Transverse colon (tissue), 4 donors: Measurements from ENCODE around the gene MBP. TPM values are rescaled to one million over a fixed set of nuclear protein-coding genes. Genes with fewer than 3 reads are reported as not detected.

Experiments
- DNase-seq: peaks from one replicate; pipeline ENCODE4 v3.0.0-alpha.2; 2019
- H3K27ac ChIP-seq, 4 donors: fragments of 200-600 bp; sonication (generic); 2 replicates each; pipeline ENCODE4 v1.5.1; 2016 to 2018; ENCODE audit warnings: inconsistent platforms in 4 of 4
- H3K27me3 ChIP-seq: fragments of 200-600 bp; sonication (generic); 2 replicates; pipeline ENCODE4 v1.5.1; 2017; ENCODE audit warnings: inconsistent platforms
- H3K36me3 ChIP-seq, 4 donors: fragments of 200-600 bp; sonication (generic); 2 replicates each; pipeline ENCODE4 v1.5.1; 2017 to 2019; ENCODE audit warnings: inconsistent platforms in 4 of 4
- H3K4me1 ChIP-seq, 4 donors: fragments of 200-600 bp; sonication (generic); 2 replicates each; pipeline ENCODE4 v1.5.1; 2017 to 2020; ENCODE audit warnings: inconsistent platforms in 4 of 4
- H3K4me3 ChIP-seq, 4 donors: fragments of 200-600 bp; sonication (generic); 1 replicate in 1 of 4; 2 replicates in 3 of 4; pipeline versions ENCODE4 v1.5.1 to v1.6.1; 2017 to 2019; ENCODE audit warnings: inconsistent platforms in 4 of 4
- H3K9me3 ChIP-seq, 2 donors: fragments of 200-600 bp; sonication (generic); 2 replicates each; pipeline ENCODE4 v1.5.1; 2017 to 2019; ENCODE audit warnings: inconsistent platforms in 2 of 2
- EP300 ChIP-seq: sonication (generic); formaldehyde crosslinking; IDR thresholded peaks from one replicate; pipeline ENCODE4 v1.6.1; 2017; ENCODE audit warnings: antibody characterized with exemption, low read depth
- POLR2A ChIP-seq: fragments of 450-650 bp; IDR thresholded peaks from one replicate; pipeline ENCODE4 v1.6.1; 2016; ENCODE audit warnings: antibody characterized with exemption, mild to moderate bottlenecking, moderate library complexity
- POLR2AphosphoS5 ChIP-seq, 3 donors: sonication (generic); formaldehyde crosslinking; IDR thresholded peaks; one replicate each; pipeline ENCODE4 v1.6.1; 2016; ENCODE audit warnings: antibody characterized with exemption in 3 of 3
- WGBS, 2 donors: methylation state at CpG; one replicate each; pipeline ENCODE4 v1.1.5; 2018; ENCODE audit warnings: low coverage in 1 of 2; 5-methylcytosine and 5-hydroxymethylcytosine counted together
- in situ Hi-C, 4 donors: fragments of 200-750 bp; cut with MboI; loops; one replicate each; pipeline versions ENCODE4 v1.15.0 to v1.15.1; 2017; ENCODE audit warnings: low sequenced_read_pairs in 3 of 4, low pct_ligation_motif_present in 1 of 4, low pct_unique_long_range_greater_than_20kb in 1 of 4
- intact Hi-C: fragments of 100-400 bp; cut with DNase I; formaldehyde crosslinking; loops from one replicate; pipeline ENCODE4 v1.15.1; 2023; ENCODE audit warnings: low total_unique reads
- total RNA-seq, 4 donors: library from RNA; depleted of rRNA; stranded (reverse); fragments of >200 nt; gene quantifications; one replicate each; pipeline ENCODE4 v1.1.0, GENCODE V29; 2016
- TF ChIP-seq, protein P1 (sequence below), 5 experiments: fragments of 200-600 bp in 3 of 5; fragments of 450-650 bp in 2 of 5; sonication (generic) in 3 of 5; IDR thresholded peaks; 1 replicate in 2 of 5; 2 replicates in 3 of 5; pipeline ENCODE4 v1.5.1; 2016 to 2017; ENCODE audit warnings: antibody characterized with exemption in 5 of 5, inconsistent platforms in 3 of 5, mild to moderate bottlenecking in 2 of 5, moderate library complexity in 1 of 5

Gene MBP
- total RNA-seq, 4 donors from 2014 or later, result 12.7 to 53.4 (median 41.0) TPM

DNA sequence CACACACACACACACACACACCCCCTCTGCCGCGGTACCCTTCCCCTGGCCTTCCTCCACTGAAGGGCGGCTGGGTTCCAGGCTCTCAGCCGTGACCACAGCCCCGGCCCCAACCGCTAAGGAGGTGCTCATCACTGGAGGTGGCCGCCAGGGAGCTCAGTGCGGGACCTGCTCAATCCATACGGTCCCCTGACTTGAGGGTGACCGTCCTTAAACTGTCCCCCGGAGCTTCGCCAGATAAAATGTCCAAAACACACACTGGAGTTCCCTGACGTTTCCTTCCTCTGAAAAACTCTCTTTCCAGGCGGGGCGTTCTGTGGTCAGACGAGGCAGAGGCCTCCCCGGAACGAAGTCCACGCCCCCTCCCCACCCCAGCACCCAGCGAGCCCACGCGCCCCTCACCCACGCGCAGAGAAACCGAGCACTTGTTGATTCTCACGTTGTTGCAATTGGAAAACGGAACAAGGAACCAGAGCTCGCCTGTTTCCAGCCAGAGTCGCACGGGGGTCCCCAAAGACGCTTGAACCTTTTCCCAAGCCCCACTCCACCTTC, 1.4 kb downstream of the MBP start:
- Histone ChIP-seq H3K9me3 (no peaks in the 10 kb centered on the region), H3K27ac (peak overlapping the region; percentile 95 to 98 (median 95)), H3K36me3 (no peaks in the 10 kb centered on the region), H3K27me3 (no peaks in the 10 kb centered on the region), H3K4me1 (peaks cover 7 to 62% (median 47%) of the 10 kb centered on the region in 4 donors), H3K4me3 (peak overlapping the region; percentile 72 to 95 (median 86))
- in situ Hi-C loops, result no loop called here
- 2% methylated on average over 30 of the region's 31 CpGs; no CpG with 5 or more reads in 1 of the 2 donors for WGBS, 2 donors
- intact Hi-C loops, result no loop called here
- peak; percentile 46 for DNase-seq
- TF ChIP-seq EP300 (no peak), POLR2AphosphoS5 (IDR thresholded peaks at IDR 0.05) (peak in 1 of 3 donors; percentile 19), POLR2A (peak; percentile 26)

DNA sequence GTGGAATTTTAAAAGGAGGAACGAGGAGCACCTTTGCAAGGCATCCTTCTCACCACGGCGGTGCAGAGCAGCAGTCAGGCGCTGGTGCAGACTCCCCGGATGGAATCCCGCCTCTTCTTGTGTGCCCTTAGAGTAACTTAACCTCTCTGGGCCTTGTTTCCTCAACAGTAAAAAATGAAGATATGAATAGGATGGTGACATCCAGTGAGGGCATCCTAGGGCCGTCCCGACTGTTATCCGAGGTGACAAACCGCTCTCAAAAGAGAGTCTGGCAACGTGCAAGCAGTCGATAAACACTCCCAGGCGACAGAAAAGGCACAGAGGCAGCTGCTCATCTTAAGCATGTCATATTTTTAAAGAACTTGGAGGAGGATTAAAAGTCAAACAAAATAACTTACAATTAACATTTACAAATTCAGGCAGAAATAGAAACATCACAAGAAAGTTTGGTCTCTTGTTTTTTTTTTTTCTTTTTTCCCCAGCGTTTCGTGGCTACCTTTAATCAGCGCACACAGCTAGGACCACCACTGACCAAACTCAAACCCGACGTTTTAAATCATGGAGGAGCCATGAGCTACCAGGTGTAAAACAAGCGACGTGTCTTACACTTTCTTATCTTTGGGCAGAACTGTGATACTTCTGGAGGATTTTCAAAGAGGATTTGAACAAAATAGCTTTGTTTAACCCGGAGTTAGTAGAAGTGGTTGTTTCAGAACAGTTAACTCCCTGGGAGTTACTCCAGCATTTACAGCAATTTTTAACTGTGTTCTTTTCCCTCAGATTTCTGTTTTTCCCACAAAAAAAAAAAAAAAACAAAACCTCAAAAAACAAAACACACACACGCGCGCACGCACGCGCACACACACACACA, 2.1 kb downstream of the MBP start:
- H3K27me3 ChIP-seq, result no peaks in the 10 kb centered on the region
- H3K4me3 ChIP-seq, result peak overlapping the region in 3 of 4 donors; percentile 72 to 86 (median 85)
- TF ChIP-seq, protein P1, sequence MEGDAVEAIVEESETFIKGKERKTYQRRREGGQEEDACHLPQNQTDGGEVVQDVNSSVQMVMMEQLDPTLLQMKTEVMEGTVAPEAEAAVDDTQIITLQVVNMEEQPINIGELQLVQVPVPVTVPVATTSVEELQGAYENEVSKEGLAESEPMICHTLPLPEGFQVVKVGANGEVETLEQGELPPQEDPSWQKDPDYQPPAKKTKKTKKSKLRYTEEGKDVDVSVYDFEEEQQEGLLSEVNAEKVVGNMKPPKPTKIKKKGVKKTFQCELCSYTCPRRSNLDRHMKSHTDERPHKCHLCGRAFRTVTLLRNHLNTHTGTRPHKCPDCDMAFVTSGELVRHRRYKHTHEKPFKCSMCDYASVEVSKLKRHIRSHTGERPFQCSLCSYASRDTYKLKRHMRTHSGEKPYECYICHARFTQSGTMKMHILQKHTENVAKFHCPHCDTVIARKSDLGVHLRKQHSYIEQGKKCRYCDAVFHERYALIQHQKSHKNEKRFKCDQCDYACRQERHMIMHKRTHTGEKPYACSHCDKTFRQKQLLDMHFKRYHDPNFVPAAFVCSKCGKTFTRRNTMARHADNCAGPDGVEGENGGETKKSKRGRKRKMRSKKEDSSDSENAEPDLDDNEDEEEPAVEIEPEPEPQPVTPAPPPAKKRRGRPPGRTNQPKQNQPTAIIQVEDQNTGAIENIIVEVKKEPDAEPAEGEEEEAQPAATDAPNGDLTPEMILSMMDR (IDR thresholded peaks at IDR 0.05), result no peak
- TF ChIP-seq POLR2AphosphoS5 (IDR thresholded peaks at IDR 0.05) (no peak), POLR2A (no peak), EP300 (no peak)
- in situ Hi-C loops (no loop called here), intact Hi-C loops (no loop called here)
- peaks cover 7 to 69% (median 48%) of the 10 kb centered on the region in 4 donors for H3K4me1 ChIP-seq
- no peaks in the 10 kb centered on the region for H3K9me3 ChIP-seq
- H3K36me3 ChIP-seq, result no peaks in the 10 kb centered on the region
- WGBS, 2 donors, result 46 to 52% methylated on average over 18 to 27 of the region's 27 CpGs
- H3K27ac ChIP-seq, result peak overlapping the region; percentile 95 to 98 (median 95)
- DNase-seq, result no peak

DNA sequence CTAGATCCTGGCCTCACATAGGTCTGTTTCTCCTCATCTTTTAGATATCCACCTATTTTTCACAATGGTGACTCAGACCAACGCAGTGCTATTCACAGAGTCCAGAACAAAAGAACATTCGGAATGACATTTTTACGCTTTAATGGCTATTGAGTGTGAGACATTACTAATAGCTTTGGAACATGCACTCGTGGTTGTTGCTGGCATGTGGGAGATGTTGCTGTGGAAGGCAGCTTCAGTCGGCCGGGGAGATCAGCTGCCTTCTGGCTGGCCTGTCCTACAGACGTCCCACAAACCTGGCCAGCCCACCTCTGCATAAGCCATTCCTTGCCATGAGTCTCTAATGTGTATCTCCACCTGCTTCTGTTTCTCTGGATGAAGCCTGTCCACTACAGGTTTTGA, 3.4 kb downstream of the MBP start:
- TF ChIP-seq, protein P1 (IDR thresholded peaks at IDR 0.05), result no peak
- TF ChIP-seq EP300 (peak; percentile 18), POLR2AphosphoS5 (IDR thresholded peaks at IDR 0.05) (peak; percentile 51 to 66 (median 57)), POLR2A (no peak)
- Histone ChIP-seq H3K27ac (peak overlapping the region; percentile 78 to 98 (median 88)), H3K27me3 (no peaks in the 10 kb centered on the region), H3K9me3 (no peaks in the 10 kb centered on the region), H3K4me3 (no peak overlapping the region), H3K36me3 (no peaks in the 10 kb centered on the region), H3K4me1 (peaks cover 7 to 78% (median 48%) of the 10 kb centered on the region in 4 donors)
- 79 to 84% methylated on average over 3 to 7 of the region's 7 CpGs for WGBS, 2 donors
- intact Hi-C loops, result no loop called here
- DNase-seq, result no peak
- in situ Hi-C loops, result no loop called here

DNA sequence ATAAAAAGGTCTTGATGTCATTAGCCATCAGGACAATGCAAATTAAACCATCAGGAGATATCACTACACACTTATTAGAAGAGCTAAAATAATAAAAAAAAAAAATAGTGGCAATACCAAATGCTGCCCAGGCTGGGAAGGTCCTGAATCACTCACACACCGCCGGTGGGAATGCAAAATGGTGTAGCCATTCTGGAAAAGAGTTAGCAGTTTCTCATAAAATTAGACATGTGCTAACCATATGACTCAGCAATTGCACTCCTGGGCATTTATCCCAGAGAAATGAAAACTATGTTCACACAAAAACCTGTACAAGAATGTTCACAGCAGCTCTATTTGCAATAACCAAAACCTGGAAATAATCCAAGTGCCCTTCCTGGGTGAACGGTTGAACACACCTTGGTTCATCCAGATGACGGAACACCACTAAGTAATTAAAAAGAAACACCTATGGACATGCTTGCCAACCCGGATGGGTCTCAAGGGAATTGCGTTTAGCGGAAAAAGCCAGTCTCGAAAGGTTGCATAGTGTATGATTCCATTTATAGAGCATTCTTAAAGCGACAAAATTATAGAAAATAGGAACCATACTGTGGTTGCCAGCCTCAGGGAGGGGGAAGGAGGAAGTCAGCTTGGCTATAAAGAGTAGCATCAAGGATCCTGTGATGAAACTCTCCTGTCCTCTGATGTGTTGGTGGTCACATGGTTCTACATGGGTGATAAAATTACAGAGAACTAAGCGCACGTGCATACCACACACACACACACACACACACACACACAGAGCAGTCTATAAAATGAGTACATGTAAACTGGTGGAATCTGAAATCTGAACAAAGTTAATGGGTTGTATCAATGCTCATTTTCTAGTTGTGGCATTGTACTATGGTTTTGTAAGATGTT, 4.6 kb downstream of the MBP start:
- in situ Hi-C loops (no loop called here), intact Hi-C loops (no loop called here)
- Histone ChIP-seq H3K27me3 (no peaks in the 10 kb centered on the region), H3K36me3 (no peaks in the 10 kb centered on the region), H3K27ac (peak overlapping the region; percentile 78 to 98 (median 88)), H3K4me3 (no peak overlapping the region), H3K4me1 (peaks cover 5 to 77% (median 41%) of the 10 kb centered on the region in 4 donors), H3K9me3 (no peaks in the 10 kb centered on the region)
- 13 to 27% methylated on average over 4 to 11 of the region's 11 CpGs for WGBS, 2 donors
- TF ChIP-seq POLR2AphosphoS5 (IDR thresholded peaks at IDR 0.05), result peak; percentile 37 to 74 (median 43)
- no peak for TF ChIP-seq POLR2A
- TF ChIP-seq, protein P1 (IDR thresholded peaks at IDR 0.05), result no peak
- TF ChIP-seq EP300, result peak; percentile 62
- peak; percentile 59 for DNase-seq
